GM21515 (cell line): ENCODE data around the gene RABGEF1.
"Not testable (repeated sequence)": the region's sequence is repeated elsewhere in the genome, so short reads cannot be mapped to it uniquely, and the experiment has no call there.

Source experiments
- ATAC-seq: cut with Tn5 transposase; IDR thresholded peaks from one replicate; pipeline ENCODE4 v1.9.1; 2021; ENCODE audit not compliant: unreplicated experiment

Gene RABGEF1

GRCh38 chr7:66740302-66740979 lies at the start of gene RABGEF1:
TSS of gene RABGEF1 (plus strand) at chr7:66740733. CDS start at chr7:66771900, 31,167 bp downstream.
- ATAC-seq: peak; percentile 75

GRCh38 chr7:66693331-66693730 lies 47.2 kb upstream of the RABGEF1 start:
- ATAC-seq: no peak

- no peak for ATAC-seq
Observed at GRCh38 chr7:66694286-66694685, 46.2 kb upstream of the RABGEF1 start.

GRCh38 chr7:66695417-66695816 lies 45.1 kb upstream of the RABGEF1 start:
- not testable (repeated sequence) for ATAC-seq

DNA sequence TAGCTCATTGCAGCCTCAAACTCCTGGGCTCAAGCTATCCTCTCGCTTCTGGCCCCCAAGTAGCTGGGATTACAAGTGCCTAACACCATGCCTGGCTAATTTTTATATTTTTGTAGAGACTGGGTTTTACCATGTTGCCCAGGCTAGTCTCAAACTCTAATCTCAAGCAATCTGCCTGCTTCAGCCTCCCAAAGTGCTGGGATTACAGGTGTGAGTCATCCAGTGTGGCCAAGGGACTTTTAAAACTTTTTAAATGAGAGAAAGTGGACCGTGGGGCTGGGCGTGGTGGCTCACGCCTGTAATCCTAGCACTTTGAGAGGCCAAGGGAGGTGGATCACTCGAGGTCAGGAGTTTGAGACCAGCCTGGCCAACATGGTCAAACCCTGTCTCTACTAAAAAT lies 44.4 kb upstream of the RABGEF1 start:
- ATAC-seq: not testable (repeated sequence)

DNA sequence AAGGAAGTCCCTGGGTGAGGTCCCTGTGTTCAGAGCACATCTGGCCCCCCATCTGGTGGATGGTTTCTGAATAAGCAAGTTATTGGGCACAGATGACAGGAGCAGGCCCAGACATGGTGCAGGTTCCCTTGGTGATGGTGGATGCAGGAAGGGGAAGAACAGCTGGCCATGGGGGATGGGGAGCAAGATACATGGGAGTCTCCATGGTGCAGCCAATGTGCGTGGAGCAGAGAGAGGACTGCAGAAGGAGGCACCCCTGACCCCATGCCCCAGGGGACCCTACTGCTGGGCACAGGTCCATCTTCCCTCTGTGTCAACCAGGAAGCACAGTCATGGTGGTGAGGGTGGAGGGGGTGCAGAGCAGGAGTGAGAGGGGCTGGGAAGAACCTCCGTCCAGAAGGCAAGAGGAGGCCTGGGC lies 43.8 kb upstream of the RABGEF1 start:
- ATAC-seq: no peak

DNA sequence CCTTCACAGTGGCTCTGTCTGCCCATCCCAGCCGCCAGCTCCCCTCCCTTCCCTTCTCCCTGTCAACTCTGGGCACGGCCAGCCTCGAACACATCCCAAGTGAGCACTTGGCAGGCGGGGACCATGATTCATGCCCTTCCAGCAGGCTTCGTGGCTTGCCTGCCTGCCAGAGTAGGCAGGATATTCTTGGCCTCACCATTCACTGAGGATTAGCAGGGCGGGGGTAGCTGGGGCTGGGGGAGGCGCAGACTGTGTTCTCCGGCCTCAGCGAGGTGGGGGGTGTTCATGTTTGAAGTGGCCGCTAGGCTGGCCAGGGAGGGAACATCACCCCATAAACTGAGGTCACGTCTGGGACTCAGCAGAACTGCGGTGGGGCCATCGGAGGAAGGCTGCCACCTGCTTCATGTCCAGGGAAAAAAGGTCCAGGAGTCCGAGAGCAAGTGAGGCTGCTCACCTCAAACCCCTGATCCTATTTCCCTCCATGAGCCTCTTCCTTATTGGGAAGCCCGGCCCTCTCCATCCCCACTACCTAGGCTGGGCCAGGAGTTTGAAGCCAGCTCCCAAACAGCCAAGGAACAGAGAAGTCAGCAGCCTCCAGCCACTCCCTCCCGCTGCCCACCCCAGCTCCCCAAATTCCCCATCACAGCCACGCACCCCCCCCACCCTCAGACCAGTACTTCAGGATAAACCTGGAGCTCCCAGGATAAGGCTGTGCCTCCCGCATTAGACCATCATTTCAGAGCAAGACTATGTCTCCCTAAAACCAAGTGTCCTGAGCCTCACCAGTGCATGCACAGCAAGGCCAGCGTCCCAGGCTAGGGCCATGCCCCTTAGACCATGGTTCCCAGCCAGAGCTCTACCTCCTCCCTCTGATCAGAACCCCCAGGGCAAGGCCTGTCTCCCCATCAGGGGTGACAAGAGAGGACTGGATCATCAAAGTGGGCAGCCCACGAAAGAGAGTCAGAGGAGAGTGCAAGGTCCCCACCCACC lies 42.8 kb upstream of the RABGEF1 start:
- ATAC-seq: no peak

- no peak for ATAC-seq
Observed at GRCh38 chr7:66698652-66699205, 41.8 kb upstream of the RABGEF1 start.

DNA sequence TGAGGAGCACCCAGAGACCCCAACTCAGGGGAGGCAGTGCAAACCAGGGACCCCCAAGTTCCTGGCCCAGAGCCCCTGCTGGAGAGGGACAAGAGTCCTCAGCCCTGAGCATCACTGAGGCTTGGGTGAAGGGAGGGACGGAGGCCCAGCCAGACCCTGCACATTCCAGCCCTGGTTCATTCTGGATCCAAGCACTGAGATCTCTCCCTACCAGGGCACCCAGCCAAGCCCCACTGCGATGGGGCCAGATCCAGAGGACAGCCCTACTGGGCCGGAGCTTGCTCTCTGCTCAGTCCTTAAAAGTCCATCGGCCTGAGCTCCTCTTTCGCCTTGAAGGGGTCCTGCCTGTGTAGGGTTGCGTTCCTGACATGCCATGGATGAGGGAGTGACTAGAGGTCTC lies 40.5 kb upstream of the RABGEF1 start:
- ATAC-seq: no peak

DNA sequence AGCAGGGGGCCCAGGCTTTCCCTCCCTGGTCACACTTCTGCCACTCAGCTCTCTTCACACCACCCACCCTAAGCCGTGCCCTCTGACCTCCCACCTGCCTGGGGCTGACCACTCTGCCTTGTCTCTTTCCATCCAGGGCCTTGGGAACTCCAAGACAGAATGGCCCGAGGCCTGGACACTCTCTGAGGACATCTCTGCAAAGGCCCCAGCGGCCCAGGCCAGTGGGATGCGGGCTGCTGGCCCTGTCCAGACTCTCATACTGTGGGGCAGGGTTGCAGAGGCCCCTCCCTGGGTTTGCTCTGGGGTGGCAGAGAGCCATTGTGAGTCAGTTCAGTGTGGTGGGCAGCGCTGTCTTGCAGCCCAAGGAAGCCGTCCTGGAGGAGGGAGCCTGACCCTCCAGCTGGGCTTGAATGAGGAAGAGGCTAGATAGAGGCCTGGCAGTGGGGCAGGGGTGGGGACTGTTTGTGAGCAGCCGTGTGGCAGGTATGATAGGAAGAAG lies 39.9 kb upstream of the RABGEF1 start:
- ATAC-seq: no peak

- no peak for ATAC-seq
Observed at GRCh38 chr7:66707825-66708224, 32.7 kb upstream of the RABGEF1 start.

GRCh38 chr7:66710752-66711151 lies 29.8 kb upstream of the RABGEF1 start:
- not testable (repeated sequence) for ATAC-seq

DNA sequence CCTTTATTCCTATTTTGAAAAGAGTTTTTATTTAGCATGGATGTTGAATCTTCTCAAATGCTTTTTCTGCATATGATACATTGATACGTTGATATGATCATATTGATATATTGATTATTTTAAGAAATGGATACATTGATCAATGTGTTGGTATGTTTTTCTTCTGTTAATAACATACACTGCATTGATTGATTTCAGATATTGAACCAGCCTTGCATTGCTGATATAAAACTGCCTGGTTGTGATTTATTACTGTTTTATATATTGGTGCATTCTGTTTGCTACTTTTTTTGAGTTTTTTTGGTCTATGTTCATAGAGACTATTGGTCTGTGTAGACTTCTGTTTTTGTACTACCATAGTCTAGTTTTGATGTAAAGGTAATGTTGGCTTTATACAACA lies 26.8 kb upstream of the RABGEF1 start:
- ATAC-seq: no peak

GRCh38 chr7:66716634-66717033 lies 23.9 kb upstream of the RABGEF1 start:
- ATAC-seq: not testable (repeated sequence)

- no peak for ATAC-seq
Observed at GRCh38 chr7:66720561-66720960, 20.0 kb upstream of the RABGEF1 start.

DNA sequence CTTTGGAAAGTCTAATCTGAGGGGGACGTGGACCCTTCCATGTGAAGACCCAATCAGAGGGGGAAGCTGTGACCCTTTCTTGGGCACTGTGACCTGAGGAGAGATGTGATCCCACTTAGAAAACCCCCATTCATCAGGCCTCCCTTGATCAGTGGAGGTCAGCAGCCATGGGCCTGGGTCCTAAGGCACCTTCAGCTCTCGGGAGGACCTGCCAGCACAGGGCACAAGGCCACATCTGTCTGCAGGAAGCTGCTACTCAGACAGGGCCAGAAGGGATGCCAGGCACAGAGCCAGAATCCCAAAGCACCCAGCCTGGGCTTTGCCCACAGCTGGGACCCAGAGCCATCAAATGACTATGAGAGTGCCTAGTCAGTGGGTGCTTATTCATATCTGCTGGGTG lies 14.7 kb upstream of the RABGEF1 start:
- no peak for ATAC-seq

- ATAC-seq: no peak
Observed at GRCh38 chr7:66727058-66727457, 13.5 kb upstream of the RABGEF1 start.

DNA sequence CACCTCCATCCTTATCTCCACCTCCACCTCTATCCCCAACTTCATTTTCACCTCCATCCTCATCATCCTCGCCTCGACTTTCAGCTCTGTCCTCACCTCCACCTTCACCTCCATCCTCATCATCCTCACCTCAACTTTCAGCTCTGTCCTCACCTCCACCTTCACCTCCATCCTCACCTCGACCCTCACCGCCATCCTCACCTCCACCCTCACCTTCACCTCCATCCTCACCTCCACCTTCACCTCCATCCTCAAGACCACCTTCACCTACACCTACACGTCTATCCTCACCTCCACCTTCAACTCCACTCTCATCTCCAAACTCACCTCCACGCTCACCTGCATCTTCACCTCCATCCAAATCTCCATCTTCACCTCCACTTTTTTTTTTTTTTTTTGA lies 12.0 kb upstream of the RABGEF1 start:
- no peak for ATAC-seq

- no peak for ATAC-seq
Observed at GRCh38 chr7:66729274-66729673, 11.3 kb upstream of the RABGEF1 start.

DNA sequence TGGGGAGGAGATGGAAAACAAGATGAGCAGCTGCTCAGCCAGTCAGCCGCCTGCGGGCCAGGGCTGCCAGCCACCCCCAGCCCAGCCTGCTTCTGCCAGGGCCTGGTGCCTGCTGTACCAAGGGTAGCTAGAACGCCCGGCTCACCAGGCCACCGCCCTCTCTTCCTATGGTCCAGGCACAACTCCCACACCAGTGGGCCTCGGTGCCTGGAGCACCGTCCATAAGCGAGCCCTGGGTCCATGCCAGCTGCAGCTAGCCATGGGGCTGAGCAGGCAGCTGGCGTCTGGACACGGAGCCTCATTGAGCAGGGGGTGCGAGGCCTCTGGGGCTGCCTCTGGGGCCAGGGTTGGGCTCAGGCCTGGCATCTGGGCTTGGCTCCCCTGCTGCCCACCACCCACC lies 8.5 kb upstream of the RABGEF1 start:
- no peak for ATAC-seq

- ATAC-seq: no peak
Observed at GRCh38 chr7:66732439-66732838, 8.1 kb upstream of the RABGEF1 start.

DNA sequence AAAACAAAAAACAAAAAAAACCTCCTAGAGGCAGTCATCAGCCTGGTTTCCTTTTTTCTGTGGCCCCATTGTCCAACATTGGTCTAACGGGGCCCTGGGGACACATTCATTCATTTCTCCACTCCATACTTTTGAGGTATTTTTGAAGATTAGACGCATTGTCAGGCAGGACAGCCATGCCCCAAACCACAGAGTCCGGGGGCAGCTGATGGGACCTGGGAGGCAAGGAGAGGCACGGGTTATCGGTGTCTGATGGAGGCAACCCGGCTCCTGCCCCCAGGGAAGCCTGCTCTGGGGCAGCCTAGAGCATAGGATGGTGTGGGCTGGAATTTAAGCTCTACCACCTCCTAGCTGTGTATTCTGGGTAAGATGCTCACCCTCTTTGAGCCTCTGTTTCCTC lies 6.5 kb upstream of the RABGEF1 start:
- ATAC-seq: no peak
